NCI-H2227 (cell line): ENCODE measurements around the gene SELENBP1.

Experiments
- DNase-seq: peaks from one replicate; lab custom pipeline; 2025; ENCODE audit not compliant: unreplicated experiment; lab: John Stamatoyannopoulos, UW

SELENBP1 gene

GRCh38 chr1:151344291-151344690, 28.2 kb downstream of the SELENBP1 start:
- no peak for DNase-seq

GRCh38 chr1:151343587-151343986, 28.9 kb downstream of the SELENBP1 start:
- no peak for DNase-seq

- DNase-seq = no peak
Measured at GRCh38 chr1:151342569-151342968, 29.9 kb downstream of the SELENBP1 start.

- DNase-seq = no peak
Measured at GRCh38 chr1:151342021-151342420, 30.5 kb downstream of the SELENBP1 start.

- peak; percentile 85 for DNase-seq
Measured at GRCh38 chr1:151340870-151341754, 31.4 kb downstream of the SELENBP1 start.

GRCh38 chr1:151336556-151336955, 35.9 kb downstream of the SELENBP1 start:
- no peak for DNase-seq

GRCh38 chr1:151334822-151335221, 37.7 kb downstream of the SELENBP1 start:
- DNase-seq = no peak

- DNase-seq = peak; percentile 69
Measured at GRCh38 chr1:151327903-151328674, 44.4 kb downstream of the SELENBP1 start.

- peak; percentile 98 for DNase-seq
Measured at GRCh38 chr1:151327223-151327902, 45.1 kb downstream of the SELENBP1 start, which contains the start of gene PI4KB. PI4KB (minus strand) TSS chr1:151327416; CDS start chr1:151316481, 10,935 bp downstream.

GRCh38 chr1:151326619-151327222, 45.8 kb downstream of the SELENBP1 start:
- DNase-seq = no peak

- no peak for DNase-seq
Measured at GRCh38 chr1:151325646-151326429, 46.7 kb downstream of the SELENBP1 start.

GRCh38 chr1:151325231-151325630, 47.3 kb downstream of the SELENBP1 start:
- no peak for DNase-seq

- DNase-seq = no peak
Measured at GRCh38 chr1:151324390-151324930, 48.0 kb downstream of the SELENBP1 start.

- no peak for DNase-seq
Measured at GRCh38 chr1:151318975-151319374, 53.5 kb downstream of the SELENBP1 start.

- no peak for DNase-seq
Measured at GRCh38 chr1:151315565-151316235, 56.8 kb downstream of the SELENBP1 start.
